LoVo (cell line): ENCODE measurements around the gene PAPPA2.
"Not testable (repeated sequence)": the region's sequence is repeated elsewhere in the genome, so short reads cannot be mapped to it uniquely, and the experiment has no call there.

Experiments
- DNase-seq: peaks from one replicate; pipeline ENCODE4 v3.0.0-alpha.2; 2016; ENCODE audit warnings: low spot score

PAPPA2 gene

GRCh38 chr1:176694713-176695112 is 231.7 kb downstream of the PAPPA2 start:
- no peak for DNase-seq

GRCh38 chr1:176696109-176696508 is 233.1 kb downstream of the PAPPA2 start:
- DNase-seq = no peak

- no peak for DNase-seq
Observed at GRCh38 chr1:176696689-176697088, 233.7 kb downstream of the PAPPA2 start.

- no peak for DNase-seq
Observed at GRCh38 chr1:176699821-176700220, 236.8 kb downstream of the PAPPA2 start.

- no peak for DNase-seq
Observed at GRCh38 chr1:176701151-176701866, 238.3 kb downstream of the PAPPA2 start.

GRCh38 chr1:176702901-176703300 is 239.9 kb downstream of the PAPPA2 start:
- no peak for DNase-seq

GRCh38 chr1:176705585-176705984 is 242.6 kb downstream of the PAPPA2 start:
- no peak for DNase-seq

GRCh38 chr1:176717066-176717750 is 254.2 kb downstream of the PAPPA2 start:
- no peak for DNase-seq

GRCh38 chr1:176719447-176719846 is 256.5 kb downstream of the PAPPA2 start:
- no peak for DNase-seq

- DNase-seq = no peak
Observed at GRCh38 chr1:176720838-176721237, 257.9 kb downstream of the PAPPA2 start.

GRCh38 chr1:176733661-176734060 is 270.7 kb downstream of the PAPPA2 start:
- no peak for DNase-seq

- no peak for DNase-seq
Observed at GRCh38 chr1:176735201-176735600, 272.2 kb downstream of the PAPPA2 start.

- DNase-seq = no peak
Observed at GRCh38 chr1:176736015-176736414, 273.0 kb downstream of the PAPPA2 start.

GRCh38 chr1:176741181-176741580 is 278.2 kb downstream of the PAPPA2 start:
- no peak for DNase-seq

- no peak for DNase-seq
Observed at GRCh38 chr1:176742322-176742721, 279.3 kb downstream of the PAPPA2 start.

- no peak for DNase-seq
Observed at GRCh38 chr1:176744142-176744541, 281.2 kb downstream of the PAPPA2 start.

- DNase-seq = no peak
Observed at GRCh38 chr1:176745945-176746344, 283.0 kb downstream of the PAPPA2 start.

- DNase-seq = no peak
Observed at GRCh38 chr1:176752505-176752904, 289.5 kb downstream of the PAPPA2 start.

- DNase-seq = no peak
Observed at GRCh38 chr1:176754676-176755075, 291.7 kb downstream of the PAPPA2 start.

- not testable (repeated sequence) for DNase-seq
Observed at GRCh38 chr1:176756817-176757216, 293.8 kb downstream of the PAPPA2 start.

- DNase-seq = no peak
Observed at GRCh38 chr1:176765608-176766007, 302.6 kb downstream of the PAPPA2 start.

GRCh38 chr1:176766779-176767178 is 303.8 kb downstream of the PAPPA2 start:
- DNase-seq = no peak

- DNase-seq = no peak
Observed at GRCh38 chr1:176767714-176768136, 304.8 kb downstream of the PAPPA2 start.

- DNase-seq = no peak
Observed at GRCh38 chr1:176768532-176768931, 305.6 kb downstream of the PAPPA2 start.
